ENCODE data around the gene PSMB7.

DNA sequence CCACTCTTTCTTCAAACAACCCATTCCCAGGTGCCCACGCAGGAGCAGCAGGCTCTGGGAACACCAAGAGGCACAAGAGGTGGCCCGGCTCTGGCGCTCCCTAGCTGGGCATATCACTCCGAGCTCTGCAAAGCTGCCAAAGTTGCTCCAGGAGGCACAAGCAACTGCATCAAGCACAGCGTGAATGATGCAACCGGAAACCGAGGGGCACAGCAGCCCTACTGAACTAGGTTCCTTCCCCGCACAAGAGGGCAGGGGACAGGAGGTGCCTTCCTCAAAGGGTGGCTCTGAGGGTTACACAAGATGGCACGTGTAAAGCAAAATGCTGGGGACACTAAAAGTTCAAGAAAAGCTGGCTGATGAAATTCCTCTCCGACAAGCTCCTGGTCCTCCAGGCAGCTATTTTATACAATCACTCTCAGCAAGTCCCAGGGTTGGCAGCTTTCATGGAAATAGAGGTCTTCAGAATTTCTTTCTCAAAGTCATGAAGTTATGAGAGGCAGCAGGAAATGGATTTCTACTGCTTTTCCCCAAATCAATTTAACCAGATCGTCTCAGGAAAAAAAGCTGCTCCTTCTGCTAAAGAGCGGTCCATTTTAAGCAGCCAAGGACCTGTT lies 22.9 kb downstream of the PSMB7 start:
- TF ChIP-seq ZNF274 (IDR thresholded peaks at IDR 0.05; ENCODE audit: low read depth, low read length) (no peak), SUZ12 (IDR thresholded peaks at IDR 0.05; ENCODE audit: extremely low read depth, insufficient read depth, insufficient read length) (no peak), YY1 (IDR thresholded peaks at IDR 0.05; ENCODE audit: insufficient read depth, insufficient read length) (no peak)
